Gastrocnemius medialis (tissue), 4 donors: ENCODE measurements around the gene ENO1.

ENCODE experiments used
- POLR2A ChIP-seq, 2 donors: fragments of 450-650 bp; IDR thresholded peaks; one replicate each; pipeline ENCODE4 v1.6.1; 2017; ENCODE audit warnings: antibody characterized with exemption in 2 of 2, mild to moderate bottlenecking in 2 of 2, moderate library complexity in 2 of 2
- TF ChIP-seq, protein P1 (sequence below), 5 experiments: fragments of 450-650 bp in 3 of 5; fragments of 200-600 bp in 2 of 5; sonication (generic) in 2 of 5; IDR thresholded peaks in 4 of 5; conservative IDR thresholded peaks in 1 of 5; 1 replicate in 4 of 5; 2 replicates in 1 of 5; pipeline ENCODE4 v1.5.1; 2016 to 2019; ENCODE audit warnings: antibody characterized with exemption in 5 of 5, mild to moderate bottlenecking in 3 of 5, moderate library complexity in 3 of 5

DNA sequence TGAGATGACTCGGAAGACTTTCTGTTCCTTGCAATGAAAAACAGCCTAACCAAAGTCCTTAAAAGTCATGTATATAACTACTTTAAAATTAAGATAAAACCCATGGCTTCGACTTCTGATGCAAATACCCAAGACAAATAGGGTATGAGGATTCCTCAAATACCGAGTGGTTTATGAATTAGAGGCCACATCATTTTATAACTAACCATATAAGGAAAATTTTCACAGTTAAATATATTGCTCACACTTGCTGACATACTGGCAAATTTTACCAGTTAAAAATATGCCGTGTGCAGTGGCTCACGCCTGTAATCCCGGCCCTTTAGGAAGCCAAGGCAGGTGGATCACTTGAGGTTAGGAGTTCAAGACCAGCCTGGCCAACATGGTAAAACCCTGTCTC is 66.4 kb downstream of the ENO1 start:
- TF ChIP-seq, protein P1, sequence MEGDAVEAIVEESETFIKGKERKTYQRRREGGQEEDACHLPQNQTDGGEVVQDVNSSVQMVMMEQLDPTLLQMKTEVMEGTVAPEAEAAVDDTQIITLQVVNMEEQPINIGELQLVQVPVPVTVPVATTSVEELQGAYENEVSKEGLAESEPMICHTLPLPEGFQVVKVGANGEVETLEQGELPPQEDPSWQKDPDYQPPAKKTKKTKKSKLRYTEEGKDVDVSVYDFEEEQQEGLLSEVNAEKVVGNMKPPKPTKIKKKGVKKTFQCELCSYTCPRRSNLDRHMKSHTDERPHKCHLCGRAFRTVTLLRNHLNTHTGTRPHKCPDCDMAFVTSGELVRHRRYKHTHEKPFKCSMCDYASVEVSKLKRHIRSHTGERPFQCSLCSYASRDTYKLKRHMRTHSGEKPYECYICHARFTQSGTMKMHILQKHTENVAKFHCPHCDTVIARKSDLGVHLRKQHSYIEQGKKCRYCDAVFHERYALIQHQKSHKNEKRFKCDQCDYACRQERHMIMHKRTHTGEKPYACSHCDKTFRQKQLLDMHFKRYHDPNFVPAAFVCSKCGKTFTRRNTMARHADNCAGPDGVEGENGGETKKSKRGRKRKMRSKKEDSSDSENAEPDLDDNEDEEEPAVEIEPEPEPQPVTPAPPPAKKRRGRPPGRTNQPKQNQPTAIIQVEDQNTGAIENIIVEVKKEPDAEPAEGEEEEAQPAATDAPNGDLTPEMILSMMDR (IDR thresholded peaks at IDR 0.05 in 4 of 5, conservative IDR thresholded peaks at IDR 0.05 in 1 of 5): no peak
- no peak for TF ChIP-seq POLR2A (IDR thresholded peaks at IDR 0.05)
